Measurements from ENCODE around the gene TMEM232. TPM values are rescaled to one million over a fixed set of nuclear protein-coding genes. Genes with fewer than 3 reads are reported as not detected.

TMEM232 gene
- total RNA-seq, 1 experiment from 2014 or later = 0.21 TPM

- ChIA-PET POLR2A (no interaction called here), CTCF (no interaction called here)
- no TSS peak for BruUV-seq (replicated peaks)
- H3K27ac ChIP-seq (ENCODE audit: low read length) = no peak overlapping the region
- DNase-seq (ENCODE audit: low read depth, low spot score) (no peak), ATAC-seq (no peak)
- TF ChIP-seq POLR2AphosphoS5 (IDR thresholded peaks at IDR 0.05; ENCODE audit: low read depth, low read length) = no peak
- in situ Hi-C loops (cut with HindIII; ENCODE audit: low pct_unique_long_range_greater_than_20kb, low sequenced_read_pairs) = no loop called here
- intact Hi-C loops (cut with micrococcal nuclease; ENCODE audit: unreplicated experiment) = no loop called here
- no peaks in the 10 kb centered on the region for H3K36me3 ChIP-seq (ENCODE audit: control insufficient read depth, insufficient read depth, low read length)
- no peaks in the 10 kb centered on the region for H3K4me1 ChIP-seq (ENCODE audit: control insufficient read depth, insufficient read depth, low read length)
- no peaks in the 10 kb centered on the region for H3K9me3 ChIP-seq (ENCODE audit: control insufficient read depth, insufficient read depth, low read depth, low read length)
- H3K27me3 ChIP-seq (ENCODE audit: control insufficient read depth, insufficient read depth, low read length) = no peaks in the 10 kb centered on the region; the same call in 1 of the 2 replicates
- no peak overlapping the region for H3K4me3 ChIP-seq (ENCODE audit: low read depth in 2 of 2, low read length in 2 of 2)
These were observed 178.3 kb downstream of the TMEM232 start for GRCh38 chr5:110548171-110548570.

GRCh38 chr5:110547495-110547894 lies 179.0 kb downstream of the TMEM232 start:
- no peak overlapping the region for H3K4me3 ChIP-seq (ENCODE audit: low read depth in 2 of 2, low read length in 2 of 2)
- H3K27ac ChIP-seq (ENCODE audit: low read length) = no peak overlapping the region
- in situ Hi-C loops (cut with HindIII; ENCODE audit: low pct_unique_long_range_greater_than_20kb, low sequenced_read_pairs) = no loop called here
- no TSS peak for BruUV-seq (replicated peaks)
- no peaks in the 10 kb centered on the region for H3K4me1 ChIP-seq (ENCODE audit: control insufficient read depth, insufficient read depth, low read length)
- intact Hi-C loops (cut with micrococcal nuclease; ENCODE audit: unreplicated experiment) = no loop called here
- ATAC-seq (no peak), DNase-seq (ENCODE audit: low read depth, low spot score) (no peak)
- H3K27me3 ChIP-seq (ENCODE audit: control insufficient read depth, insufficient read depth, low read length) = no peaks in the 10 kb centered on the region; the same call in 1 of the 2 replicates
- TF ChIP-seq SIN3A (IDR thresholded peaks at IDR 0.05; ENCODE audit: borderline replicate concordance, insufficient read depth, low read depth, low read length) (no peak), POLR2AphosphoS5 (IDR thresholded peaks at IDR 0.05; ENCODE audit: low read depth, low read length) (no peak), CTCF (IDR thresholded peaks at IDR 0.05) (no peak), TCF7L2 (IDR thresholded peaks at IDR 0.05; ENCODE audit: low read depth, low read length) (no peak), REST (IDR thresholded peaks at IDR 0.05; ENCODE audit: insufficient read depth in 1 of 2, low read depth in 2 of 2, low read length in 1 of 2) (no peak)
- ChIA-PET CTCF (no interaction called here), POLR2A (no interaction called here)
- H3K9me3 ChIP-seq (ENCODE audit: control insufficient read depth, insufficient read depth, low read depth, low read length) = no peaks in the 10 kb centered on the region
- no peaks in the 10 kb centered on the region for H3K36me3 ChIP-seq (ENCODE audit: control insufficient read depth, insufficient read depth, low read length)

GRCh38 chr5:110545716-110546115 lies 180.8 kb downstream of the TMEM232 start:
- ChIA-PET POLR2A (no interaction called here), CTCF (no interaction called here)
- H3K4me3 ChIP-seq (ENCODE audit: low read depth in 2 of 2, low read length in 2 of 2) = no peak overlapping the region
- no peaks in the 10 kb centered on the region for H3K36me3 ChIP-seq (ENCODE audit: control insufficient read depth, insufficient read depth, low read length)
- H3K9me3 ChIP-seq (ENCODE audit: control insufficient read depth, insufficient read depth, low read depth, low read length) = no peaks in the 10 kb centered on the region
- DNase-seq (ENCODE audit: low read depth, low spot score) (no peak), ATAC-seq (no peak)
- no TSS peak for BruUV-seq (replicated peaks)
- no peaks in the 10 kb centered on the region for H3K4me1 ChIP-seq (ENCODE audit: control insufficient read depth, insufficient read depth, low read length)
- no peaks in the 10 kb centered on the region; the same call in 1 of the 2 replicates for H3K27me3 ChIP-seq (ENCODE audit: control insufficient read depth, insufficient read depth, low read length)
- intact Hi-C loops (cut with micrococcal nuclease; ENCODE audit: unreplicated experiment) = no loop called here
- in situ Hi-C loops (cut with HindIII; ENCODE audit: low pct_unique_long_range_greater_than_20kb, low sequenced_read_pairs) = no loop called here
- no peak overlapping the region for H3K27ac ChIP-seq (ENCODE audit: low read length)
- TF ChIP-seq POLR2AphosphoS5 (IDR thresholded peaks at IDR 0.05; ENCODE audit: low read depth, low read length) (no peak), CTCF (IDR thresholded peaks at IDR 0.05) (no peak), SIN3A (IDR thresholded peaks at IDR 0.05; ENCODE audit: borderline replicate concordance, insufficient read depth, low read depth, low read length) (no peak), TCF7L2 (IDR thresholded peaks at IDR 0.05; ENCODE audit: low read depth, low read length) (no peak)

All from Panc1 (cell line).